ENCODE measurements around the gene MYH9.

- TF ChIP-seq CTCF (IDR thresholded peaks at IDR 0.05; ENCODE audit: low read length) (no peak), EZH2phosphoT487 (IDR thresholded peaks at IDR 0.05; ENCODE audit: low read length) (no peak)
Observed at GRCh38 chr22:36387959-36388726, at the start of gene MYH9.
